ENCODE results near the gene WAC.
A peak's percentile ranks its signal among the peaks of the same experiment; 100 is the strongest.
"Not testable (repeated sequence)": the region's sequence is repeated elsewhere in the genome, so short reads cannot be mapped to it uniquely, and the experiment has no call there.

The WAC gene

DNA sequence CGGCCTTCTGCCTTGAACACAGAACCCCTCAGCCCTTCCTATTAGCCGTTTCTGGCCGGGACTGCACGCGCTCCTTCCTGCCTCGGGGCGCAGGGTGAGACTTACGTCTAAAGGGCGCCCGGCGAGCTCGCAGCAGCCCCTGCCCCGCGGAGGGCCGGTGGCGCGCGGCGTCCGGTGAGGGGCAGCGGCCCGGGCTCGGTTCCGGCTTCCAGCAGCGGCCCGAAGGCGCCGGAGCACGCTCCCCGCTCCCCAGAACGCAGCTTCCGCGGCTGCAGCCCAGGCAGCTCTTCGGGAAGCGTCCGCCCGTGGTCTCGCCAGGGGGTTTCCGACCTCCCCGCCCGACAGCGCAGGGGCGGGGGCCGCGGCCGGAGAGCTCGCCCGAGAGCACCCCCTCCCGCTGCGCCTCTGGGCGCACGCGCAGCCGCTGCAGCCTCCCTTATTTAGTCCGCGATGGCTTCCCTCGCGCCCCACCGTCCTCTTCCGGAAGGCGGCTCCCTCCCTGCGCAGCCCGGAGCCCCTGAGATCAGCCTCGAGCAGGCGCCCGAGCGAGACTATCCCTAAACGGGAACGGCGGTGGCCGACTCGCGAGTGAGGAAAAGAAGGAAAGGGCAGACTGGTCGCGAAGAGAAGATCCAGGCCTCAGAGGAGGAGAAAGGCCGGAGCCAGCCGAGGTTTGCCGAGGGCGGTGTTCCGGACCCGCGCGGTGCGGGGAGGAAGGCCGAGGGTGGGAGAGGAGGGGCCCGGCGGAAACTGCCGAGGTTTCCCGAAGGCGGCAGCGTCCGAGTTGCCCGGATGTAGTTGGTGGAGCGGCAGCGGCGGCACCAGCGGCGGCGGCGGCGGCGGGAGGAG, at the start of gene WAC:
WAC (plus strand) TSS at position 782 of the 849 bp plus-strand sequence. CDS start 462 bp downstream, outside the sequence.
- peak; percentile 93 to 96 (median 94) for DNase-seq (ENCODE audit: low read depth in 3 of 3)

DNA sequence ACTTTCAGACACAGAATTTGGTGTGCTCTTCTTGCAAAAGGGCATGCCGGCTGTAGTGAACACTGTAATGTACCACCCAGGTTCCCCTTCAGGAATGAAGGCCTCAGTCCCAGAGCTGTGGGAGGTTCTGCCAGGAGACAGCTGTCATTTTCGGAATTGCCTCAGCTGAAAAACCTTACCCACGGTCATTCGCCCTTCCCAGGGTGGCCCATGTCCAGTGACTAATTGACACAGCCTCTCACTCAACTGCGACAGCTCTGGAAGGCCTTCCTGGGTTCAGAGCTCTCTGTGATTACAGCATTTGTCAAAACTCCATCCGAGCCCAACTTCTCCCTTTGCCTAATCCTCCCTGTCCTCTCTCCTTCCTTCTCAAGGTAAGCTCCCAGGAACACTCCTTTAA, 43.7 kb upstream of the WAC start:
- DNase-seq (ENCODE audit: low read depth in 3 of 3) = no peak

DNA sequence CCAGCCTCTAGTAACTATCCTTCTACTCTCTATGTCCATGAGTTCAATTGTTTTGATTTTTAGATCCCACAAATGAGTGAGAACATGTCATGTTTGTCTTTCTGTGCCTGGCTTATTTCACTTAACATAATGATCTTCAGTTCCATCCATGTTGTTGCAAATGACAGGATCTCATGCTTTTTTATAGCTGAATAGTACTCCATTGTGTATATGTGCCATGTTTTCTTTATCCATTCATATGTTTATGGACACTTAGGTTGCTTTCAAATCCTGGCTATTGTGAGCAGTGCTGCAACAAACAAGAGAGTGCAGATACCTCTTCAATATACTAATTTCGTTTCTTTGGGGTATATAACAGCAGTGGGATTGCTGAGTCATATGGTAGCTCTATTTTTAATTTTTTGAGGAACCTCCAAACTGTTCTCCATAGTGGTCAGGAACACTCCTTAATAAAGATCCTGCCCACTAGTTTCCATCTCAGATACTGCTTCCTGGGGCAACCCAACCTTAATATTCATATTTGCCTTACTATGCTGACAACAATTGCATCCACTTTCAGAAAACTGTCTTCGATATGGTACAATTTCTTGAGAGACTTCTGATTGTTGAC, 42.6 kb upstream of the WAC start:
- not testable (repeated sequence) for DNase-seq (ENCODE audit: low read depth in 3 of 3)

DNA sequence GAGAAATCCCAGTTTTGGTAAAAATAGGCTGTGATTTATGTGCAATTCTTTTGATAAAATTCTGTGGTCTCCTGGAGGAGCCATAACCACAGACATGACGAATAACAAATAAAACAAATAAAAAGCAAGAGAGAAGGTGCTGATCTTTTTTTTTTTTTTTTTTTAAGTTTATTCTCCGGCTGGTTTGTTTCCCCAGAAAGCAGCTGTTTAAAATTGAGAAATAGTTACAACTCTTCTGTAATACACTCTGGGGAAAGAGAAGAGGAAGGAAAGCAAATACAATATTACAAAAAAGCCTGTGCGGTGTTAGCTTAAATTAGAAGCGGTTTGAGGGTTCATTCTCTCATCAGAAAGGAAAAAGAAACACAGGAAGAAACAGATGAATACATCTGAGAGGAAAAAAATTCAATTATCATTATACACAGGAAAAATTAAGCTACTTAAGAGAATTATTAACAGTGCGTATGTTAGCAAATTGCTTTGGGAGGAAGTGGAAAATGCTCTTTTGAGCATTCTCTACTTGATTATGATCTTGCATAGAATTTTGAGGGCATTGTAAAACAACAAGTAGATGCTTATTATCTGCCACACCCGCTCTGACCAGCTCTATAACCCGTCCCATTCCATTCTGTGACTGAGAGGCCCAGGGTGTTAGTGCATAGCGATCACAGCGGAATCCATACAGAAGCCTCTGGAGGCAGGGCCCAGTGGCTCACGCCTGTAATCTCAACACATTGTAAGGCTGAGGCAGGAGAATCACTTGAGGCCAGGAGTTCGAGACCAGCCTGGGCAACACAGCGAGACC, 40.6 kb upstream of the WAC start:
- DNase-seq (ENCODE audit: low read depth in 3 of 3) = no peak

DNA sequence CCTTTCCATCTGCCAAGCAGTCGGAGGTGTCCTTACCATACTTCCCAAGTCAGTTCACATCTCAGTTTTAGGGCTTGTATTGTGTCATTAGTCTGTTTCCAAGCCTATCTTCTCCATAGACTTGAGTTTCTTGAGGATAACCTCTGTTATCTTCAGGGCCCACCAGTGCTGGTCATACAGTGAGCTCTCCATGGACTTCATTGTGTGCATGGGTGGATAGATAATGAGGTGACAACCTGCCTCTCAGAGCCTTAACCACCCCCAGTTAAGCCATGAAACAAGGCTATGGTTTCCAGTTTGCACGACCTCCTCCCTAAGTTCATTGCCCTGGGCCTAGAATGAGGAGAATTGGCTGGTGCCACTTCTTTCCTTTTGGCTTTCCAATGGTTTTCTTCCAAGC, 38.5 kb upstream of the WAC start:
- DNase-seq (ENCODE audit: low read depth in 3 of 3) = no peak

DNA sequence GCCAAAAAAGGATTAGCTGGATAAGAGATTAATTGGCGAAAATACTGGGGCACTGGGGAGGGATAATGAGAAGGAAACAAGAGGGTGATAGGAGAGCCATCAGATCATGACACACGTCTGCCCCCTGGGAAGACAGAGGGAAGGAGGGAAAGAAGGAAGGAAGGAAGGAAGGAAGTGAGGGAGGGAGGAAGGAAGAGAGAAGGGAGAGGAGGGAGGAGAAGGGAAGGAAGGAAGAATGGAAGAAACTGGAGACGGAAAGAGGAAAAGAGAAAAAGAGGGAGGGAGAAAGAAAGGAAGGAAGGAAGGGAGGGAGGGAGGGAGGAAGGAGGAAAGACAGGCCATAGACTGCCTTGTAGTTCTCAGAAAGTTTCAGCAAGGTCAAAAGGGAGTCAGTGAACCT, 37.8 kb upstream of the WAC start:
- DNase-seq (ENCODE audit: low read depth in 3 of 3) = no peak

DNA sequence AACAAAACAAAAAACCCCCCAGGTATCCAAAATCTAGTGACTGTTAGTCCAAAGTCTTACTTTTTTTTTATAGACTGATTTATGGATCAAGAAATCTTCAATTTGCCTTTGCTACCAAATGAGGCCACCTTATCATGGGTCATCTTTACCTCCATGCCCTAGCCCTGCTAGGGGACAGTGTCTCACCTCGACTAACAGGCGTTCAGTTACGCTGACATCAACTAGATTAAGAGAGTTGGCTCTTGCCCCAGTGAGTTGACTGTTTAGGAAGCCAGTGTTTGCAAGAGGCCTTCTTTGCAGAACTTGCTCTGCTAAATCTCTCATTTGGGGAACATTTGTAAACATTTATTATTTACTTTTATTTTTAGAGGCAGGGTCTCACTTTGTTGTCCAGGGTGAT, 36.9 kb upstream of the WAC start:
- no peak for DNase-seq (ENCODE audit: low read depth in 3 of 3)

- DNase-seq (ENCODE audit: low read depth in 3 of 3) = no peak
Observed at GRCh38 chr10:28496481-28496961, 36.4 kb upstream of the WAC start.

- no peak for DNase-seq (ENCODE audit: low read depth in 3 of 3)
Observed at GRCh38 chr10:28497313-28498126, 35.4 kb upstream of the WAC start.

- not testable (repeated sequence) for DNase-seq (ENCODE audit: low read depth in 3 of 3)
Observed at GRCh38 chr10:28500203-28500602, 32.7 kb upstream of the WAC start.

DNA sequence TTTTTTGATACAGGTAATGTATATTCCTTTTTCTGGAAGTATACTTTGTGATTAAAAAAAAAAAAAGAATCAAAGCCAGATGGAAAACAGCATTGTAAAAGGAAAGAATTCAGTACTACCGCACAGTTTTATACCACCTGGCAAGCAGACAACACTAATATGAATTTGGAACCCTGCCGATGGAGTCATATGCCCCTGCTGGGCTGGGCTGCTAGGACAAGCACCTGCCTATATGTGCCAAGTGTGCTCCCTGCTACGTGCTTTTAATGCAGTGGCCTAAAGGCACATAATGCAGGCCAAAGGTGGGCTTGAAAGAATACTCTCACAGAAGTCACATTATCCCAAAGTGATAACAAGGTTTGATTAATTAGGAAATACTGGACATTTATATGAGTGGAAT, 29.8 kb upstream of the WAC start:
- DNase-seq (ENCODE audit: low read depth in 3 of 3) = no peak

DNA sequence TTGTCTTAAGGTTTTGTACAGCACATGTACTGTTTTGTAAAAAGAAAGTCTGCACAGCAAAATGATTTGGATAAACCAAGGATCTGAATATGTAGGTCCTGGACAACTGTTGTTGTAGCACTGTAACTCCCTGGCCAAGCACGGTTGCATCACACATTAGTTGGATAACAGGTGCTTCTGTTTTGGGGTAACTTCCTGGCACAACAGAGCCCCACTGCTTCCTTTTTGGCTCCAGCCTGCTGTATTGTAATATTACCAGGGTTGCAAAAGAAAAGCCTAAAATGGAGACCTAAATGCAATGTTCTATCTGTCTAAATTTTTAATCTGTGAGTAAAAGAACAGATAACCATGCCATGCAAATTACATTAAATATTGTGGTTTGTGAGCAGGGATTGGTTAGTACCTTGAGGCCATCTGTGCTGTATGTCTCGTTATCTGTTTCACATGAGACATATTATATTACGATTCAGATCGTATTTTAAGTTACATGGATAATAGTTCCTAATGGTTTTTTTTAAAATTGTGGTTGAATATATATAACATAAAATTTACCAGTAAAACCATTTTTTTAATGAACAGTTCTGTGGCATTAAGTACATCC, 27.5 kb upstream of the WAC start:
- DNase-seq (ENCODE audit: low read depth in 3 of 3) = no peak

- DNase-seq (ENCODE audit: low read depth in 3 of 3) = no peak
Observed at GRCh38 chr10:28508304-28508925, 24.5 kb upstream of the WAC start.

DNA sequence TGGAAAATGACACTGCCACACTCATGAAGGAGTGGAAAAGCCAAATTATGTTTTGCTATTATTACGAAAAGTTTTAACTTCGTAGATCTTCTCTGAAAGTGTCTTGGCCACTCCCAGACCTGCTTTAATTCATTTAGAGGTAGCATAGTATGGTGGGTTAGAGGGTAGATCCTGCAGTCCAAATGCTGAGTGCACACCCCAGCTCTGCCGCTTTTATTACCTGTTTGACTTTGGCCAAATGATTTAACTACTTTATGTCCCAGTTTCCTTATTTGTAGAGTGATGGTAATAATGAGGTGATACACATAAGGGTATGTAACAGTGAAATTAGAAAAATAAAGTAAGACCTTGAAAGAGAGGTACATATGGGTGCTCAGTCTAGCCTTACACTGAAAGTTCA, 23.6 kb upstream of the WAC start:
- no peak for DNase-seq (ENCODE audit: low read depth in 3 of 3)

DNA sequence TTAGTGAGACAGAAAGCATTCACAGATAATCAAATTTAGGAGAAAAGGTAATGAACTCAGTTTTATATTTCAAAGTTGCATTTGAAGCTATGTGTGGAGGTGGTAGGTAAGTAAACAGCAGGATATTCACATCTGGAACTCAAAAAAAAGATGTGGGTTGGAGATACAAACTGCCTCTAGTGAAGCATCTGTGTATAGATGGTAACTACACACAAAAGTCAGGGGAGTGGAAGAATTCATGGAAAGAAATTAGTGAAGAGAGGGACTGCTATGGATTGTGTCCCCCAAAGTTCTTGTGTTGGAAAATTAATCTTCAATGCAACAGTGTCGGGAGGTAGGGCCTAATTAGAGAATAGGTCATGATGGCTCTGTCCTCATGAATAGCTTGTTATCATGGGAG, 18.3 kb upstream of the WAC start:
- no peak for DNase-seq (ENCODE audit: low read depth in 3 of 3)

- DNase-seq (ENCODE audit: low read depth in 3 of 3) = no peak
Observed at GRCh38 chr10:28520346-28520745, 12.6 kb upstream of the WAC start.

DNA sequence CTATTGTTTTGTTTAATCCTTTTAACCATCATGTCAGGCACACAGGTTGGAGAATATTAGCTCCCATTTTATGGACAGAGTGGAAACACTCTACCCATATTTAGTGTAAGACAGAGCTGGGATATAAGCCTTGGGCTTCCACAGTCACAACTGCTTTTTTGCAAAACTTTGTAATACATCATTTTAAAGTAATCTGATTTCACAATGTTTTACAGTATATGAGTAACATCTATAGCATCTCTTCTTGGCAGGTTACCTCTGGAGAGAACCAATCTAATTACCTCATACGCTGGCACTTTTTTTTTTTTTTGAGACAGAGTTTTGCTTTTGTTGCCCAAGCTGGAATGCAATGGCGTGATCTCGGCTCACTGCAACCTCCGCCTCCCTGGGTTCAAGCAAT, 12.1 kb upstream of the WAC start:
- not testable (repeated sequence) for DNase-seq (ENCODE audit: low read depth in 3 of 3)

DNA sequence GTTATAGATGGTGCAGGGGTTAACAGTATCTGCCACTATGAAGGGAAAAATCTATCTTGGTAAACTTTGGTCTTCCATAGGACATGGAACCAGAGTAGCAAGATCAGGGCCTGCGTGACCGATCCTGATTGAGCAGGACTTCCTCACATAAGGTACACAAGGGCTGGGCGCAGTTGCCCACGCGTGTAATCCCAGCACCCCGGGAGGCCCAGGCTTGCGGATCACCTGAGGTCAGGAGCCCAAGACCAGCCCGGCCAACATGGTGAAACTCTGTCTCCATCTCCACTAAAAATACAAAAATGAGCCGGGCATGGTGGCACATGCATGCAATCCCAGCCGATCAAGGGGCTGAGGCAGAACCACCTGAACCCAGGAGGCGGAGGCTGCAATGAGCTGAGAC, 11.0 kb upstream of the WAC start:
- not testable (repeated sequence) for DNase-seq (ENCODE audit: low read depth in 3 of 3)

DNA sequence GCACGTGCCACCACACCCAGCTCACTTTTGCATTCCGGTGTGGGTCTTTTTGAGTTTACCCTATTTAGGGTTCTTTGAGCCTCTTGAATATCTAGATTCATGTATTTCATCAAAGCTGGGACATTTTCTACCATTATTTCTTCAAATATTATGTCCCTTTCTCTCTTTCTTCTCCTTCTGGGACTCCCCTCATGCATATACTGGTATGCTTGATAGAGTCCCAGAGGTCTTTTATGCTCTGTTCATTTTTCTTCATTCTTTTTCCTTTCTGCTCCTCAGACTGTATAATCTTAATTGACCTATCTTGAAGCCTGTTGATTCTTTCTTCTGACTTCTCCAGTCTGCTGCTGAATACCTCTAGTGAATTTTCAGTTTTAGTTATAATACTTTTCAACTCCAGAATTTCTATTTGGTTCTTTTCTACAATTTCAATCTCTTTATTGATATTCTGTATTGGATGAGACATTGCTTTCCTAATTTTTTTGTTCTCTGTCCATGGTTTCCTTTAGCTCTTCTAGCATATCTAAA, 9.1 kb upstream of the WAC start:
- no peak for DNase-seq (ENCODE audit: low read depth in 3 of 3)

- DNase-seq (ENCODE audit: low read depth in 3 of 3) = no peak
Observed at GRCh38 chr10:28530751-28531150, 2.2 kb upstream of the WAC start.

All from stimulated activated CD4-positive, alpha-beta T cell treated with anti-CD3 and anti-CD28 coated beads, TNF-alpha, amount 100 ng/mL, for 4 hours (primary cell).